ENCODE results near the gene NOL4L. TPM values are rescaled to one million over a fixed set of nuclear protein-coding genes. Genes with fewer than 3 reads are reported as not detected.

The NOL4L gene
- polyA plus RNA-seq, 1 donor (not counting 4 experiments of a cell fraction or from before 2014, with no cell fraction given), result 1.0 TPM

DNA sequence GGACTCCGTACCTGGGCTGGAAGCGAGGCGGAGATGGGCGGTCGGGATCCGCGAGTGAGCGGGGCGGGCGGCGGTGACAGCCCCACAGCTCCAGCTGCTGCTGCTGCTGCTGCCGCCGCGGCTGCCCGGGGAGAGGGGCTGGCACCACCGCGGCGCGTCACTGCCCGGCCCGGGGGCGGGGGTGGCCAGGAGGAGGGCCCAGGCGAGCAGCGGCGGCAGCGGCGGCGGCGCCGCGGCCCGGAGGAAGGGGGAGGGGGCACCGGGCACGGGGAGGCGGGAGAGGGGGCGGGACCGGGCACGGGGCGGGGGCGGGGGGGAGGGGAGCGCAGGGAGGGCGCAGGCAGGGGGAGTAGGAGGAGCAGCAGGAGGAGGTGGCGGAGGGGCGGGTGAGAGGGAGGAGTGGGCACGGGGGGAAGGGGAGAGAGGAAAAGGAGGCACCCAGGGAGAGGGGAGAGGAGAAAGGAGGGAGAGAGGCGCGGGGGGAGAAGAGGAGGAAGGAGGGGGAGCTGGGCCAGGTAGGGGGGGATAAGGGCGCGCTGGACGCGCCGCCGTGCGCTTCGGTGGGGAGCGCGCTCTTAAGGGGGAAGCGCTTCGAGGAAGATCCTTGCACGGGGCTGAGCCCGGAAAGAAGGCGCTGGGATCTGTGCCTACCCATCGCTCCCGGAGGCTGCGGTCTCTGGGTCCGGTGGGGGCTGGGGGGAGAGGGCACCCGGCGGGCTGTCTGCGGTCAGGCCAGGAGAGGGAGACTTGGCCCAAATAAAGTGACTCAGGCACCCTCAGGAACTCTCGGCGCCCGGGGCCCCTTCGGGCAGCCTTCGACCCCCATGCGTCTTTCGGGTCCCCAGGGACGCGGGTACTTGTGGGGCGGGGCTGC, 101.5 kb downstream of the NOL4L start:
- H2AFZ ChIP-seq (ENCODE audit: control insufficient read depth, low read length), result peak overlapping the region; percentile 26
- dilution Hi-C loops (cut with MboI; ENCODE audit: extremely low pct_ligation_motif_present, low sequenced_read_pairs), result no loop called here
- peak; percentile 7 for DNase-seq (ENCODE audit: low read depth, low spot score)
- no peaks in the 10 kb centered on the region for H3K36me3 ChIP-seq (ENCODE audit: control insufficient read depth in 2 of 2, extremely low read depth in 1 of 2, insufficient read depth in 2 of 2, low read length in 2 of 2)
- no peaks in the 10 kb centered on the region for H3K79me2 ChIP-seq (ENCODE audit: control insufficient read depth, insufficient read depth, low read length)
- no peaks in the 10 kb centered on the region for H3K9me1 ChIP-seq (ENCODE audit: control insufficient read depth, extremely low read depth, insufficient read depth, low read length)
- H3K27me3 ChIP-seq (ENCODE audit: control insufficient read depth, extremely low read depth, insufficient read depth, low read length), result peaks cover 38% of the 10 kb centered on the region
- no peaks in the 10 kb centered on the region for H4K20me1 ChIP-seq (ENCODE audit: control insufficient read depth, extremely low read depth, insufficient read depth, low read length)
- H3K9me3 ChIP-seq (ENCODE audit: control insufficient read depth, low read depth, low read length), result no peaks in the 10 kb centered on the region
- TF ChIP-seq EZH2 (IDR thresholded peaks at IDR 0.05; ENCODE audit: low read length), result no peak
- TF ChIP-seq, protein P1, sequence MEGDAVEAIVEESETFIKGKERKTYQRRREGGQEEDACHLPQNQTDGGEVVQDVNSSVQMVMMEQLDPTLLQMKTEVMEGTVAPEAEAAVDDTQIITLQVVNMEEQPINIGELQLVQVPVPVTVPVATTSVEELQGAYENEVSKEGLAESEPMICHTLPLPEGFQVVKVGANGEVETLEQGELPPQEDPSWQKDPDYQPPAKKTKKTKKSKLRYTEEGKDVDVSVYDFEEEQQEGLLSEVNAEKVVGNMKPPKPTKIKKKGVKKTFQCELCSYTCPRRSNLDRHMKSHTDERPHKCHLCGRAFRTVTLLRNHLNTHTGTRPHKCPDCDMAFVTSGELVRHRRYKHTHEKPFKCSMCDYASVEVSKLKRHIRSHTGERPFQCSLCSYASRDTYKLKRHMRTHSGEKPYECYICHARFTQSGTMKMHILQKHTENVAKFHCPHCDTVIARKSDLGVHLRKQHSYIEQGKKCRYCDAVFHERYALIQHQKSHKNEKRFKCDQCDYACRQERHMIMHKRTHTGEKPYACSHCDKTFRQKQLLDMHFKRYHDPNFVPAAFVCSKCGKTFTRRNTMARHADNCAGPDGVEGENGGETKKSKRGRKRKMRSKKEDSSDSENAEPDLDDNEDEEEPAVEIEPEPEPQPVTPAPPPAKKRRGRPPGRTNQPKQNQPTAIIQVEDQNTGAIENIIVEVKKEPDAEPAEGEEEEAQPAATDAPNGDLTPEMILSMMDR (optimal IDR thresholded peaks at IDR 0.05 in 1 of 3, IDR thresholded peaks at IDR 0.05 in 1 of 3, conservative IDR thresholded peaks at IDR 0.05 in 1 of 3; ENCODE audit: extremely low read depth in 1 of 3, insufficient read depth in 2 of 3, low read length in 3 of 3), result no peak
- H3K9ac ChIP-seq (ENCODE audit: control insufficient read depth, extremely low read depth, insufficient read depth, low read length), result no peak overlapping the region
- no peaks in the 10 kb centered on the region for H3K4me1 ChIP-seq (ENCODE audit: control insufficient read depth, extremely low read depth, insufficient read depth, low read length)
- H3K4me3 ChIP-seq (ENCODE audit: control insufficient read depth in 2 of 3, extremely low read depth in 1 of 3, insufficient read depth in 2 of 3, low read depth in 1 of 3, low read length in 3 of 3), result peak overlapping the region; percentile 51 to 63 (median 55)
- H3K4me2 ChIP-seq (ENCODE audit: control insufficient read depth, extremely low read depth, insufficient read depth, low read depth, low read length), result peak overlapping the region; percentile 73
- no peak overlapping the region for H3K27ac ChIP-seq (ENCODE audit: control insufficient read depth, insufficient read depth, low read length)
- FAIRE-seq, result no peak

DNA sequence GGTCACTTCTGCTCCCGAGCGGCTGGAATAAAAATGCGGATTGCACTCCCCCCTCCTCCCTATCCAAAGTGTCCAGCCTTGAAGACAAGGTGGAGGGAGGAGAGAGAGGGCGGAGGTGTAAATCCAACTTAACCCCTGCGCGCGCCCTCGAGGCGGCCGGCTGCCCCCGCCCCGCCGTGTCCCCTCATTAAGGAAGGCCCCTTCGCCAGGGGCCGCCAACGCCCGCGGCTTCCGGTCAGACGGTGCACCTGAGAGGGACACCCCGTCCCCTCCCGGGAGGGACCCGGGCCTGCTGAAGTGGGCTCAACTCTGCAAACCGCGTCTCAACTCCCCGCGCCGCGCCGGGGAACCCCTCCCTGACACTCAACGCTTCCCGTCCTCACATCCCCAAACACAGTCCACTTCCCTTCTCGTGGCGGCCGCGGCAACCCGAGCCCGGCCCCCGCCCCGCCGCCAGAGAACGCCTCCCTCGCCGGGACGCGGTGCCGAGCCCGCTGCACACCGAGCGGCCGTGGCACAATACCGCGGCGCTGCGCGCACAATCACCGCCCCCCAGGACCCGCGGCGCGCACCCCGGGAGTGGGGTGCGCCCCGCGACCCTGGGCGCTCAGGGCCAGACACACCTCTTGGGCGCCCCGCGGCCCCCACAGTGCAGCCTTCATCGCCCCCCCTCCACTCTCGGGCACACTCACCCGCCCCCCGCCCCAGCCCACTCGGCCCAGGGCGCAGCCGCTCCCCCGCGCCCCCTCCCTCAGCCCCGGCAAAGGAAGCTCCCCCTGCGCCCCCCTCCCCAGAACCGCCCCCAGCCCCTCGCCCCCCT, 102.5 kb downstream of the NOL4L start:
- H3K36me3 ChIP-seq (ENCODE audit: control insufficient read depth in 2 of 2, extremely low read depth in 1 of 2, insufficient read depth in 2 of 2, low read length in 2 of 2), result no peaks in the 10 kb centered on the region
- H2AFZ ChIP-seq (ENCODE audit: control insufficient read depth, low read length), result no peak overlapping the region
- no peaks in the 10 kb centered on the region for H3K79me2 ChIP-seq (ENCODE audit: control insufficient read depth, insufficient read depth, low read length)
- H3K9me3 ChIP-seq (ENCODE audit: control insufficient read depth, low read depth, low read length), result no peaks in the 10 kb centered on the region
- H3K4me2 ChIP-seq (ENCODE audit: control insufficient read depth, extremely low read depth, insufficient read depth, low read depth, low read length), result peak overlapping the region; percentile 67
- FAIRE-seq, result no peak
- H4K20me1 ChIP-seq (ENCODE audit: control insufficient read depth, extremely low read depth, insufficient read depth, low read length), result no peaks in the 10 kb centered on the region
- DNase-seq (ENCODE audit: low read depth, low spot score), result no peak
- peaks cover 36% of the 10 kb centered on the region for H3K27me3 ChIP-seq (ENCODE audit: control insufficient read depth, extremely low read depth, insufficient read depth, low read length)
- no peak overlapping the region for H3K27ac ChIP-seq (ENCODE audit: control insufficient read depth, insufficient read depth, low read length)
- H3K4me1 ChIP-seq (ENCODE audit: control insufficient read depth, extremely low read depth, insufficient read depth, low read length), result no peaks in the 10 kb centered on the region
- TF ChIP-seq, protein P1 (optimal IDR thresholded peaks at IDR 0.05 in 1 of 3, IDR thresholded peaks at IDR 0.05 in 1 of 3, conservative IDR thresholded peaks at IDR 0.05 in 1 of 3; ENCODE audit: extremely low read depth in 1 of 3, insufficient read depth in 2 of 3, low read length in 3 of 3), result no peak
- peak; percentile 91 for TF ChIP-seq EZH2 (IDR thresholded peaks at IDR 0.05; ENCODE audit: low read length)
- H3K9ac ChIP-seq (ENCODE audit: control insufficient read depth, extremely low read depth, insufficient read depth, low read length), result no peak overlapping the region
- dilution Hi-C loops (cut with MboI; ENCODE audit: extremely low pct_ligation_motif_present, low sequenced_read_pairs), result no loop called here
- no peaks in the 10 kb centered on the region for H3K9me1 ChIP-seq (ENCODE audit: control insufficient read depth, extremely low read depth, insufficient read depth, low read length)
- H3K4me3 ChIP-seq (ENCODE audit: control insufficient read depth in 2 of 3, extremely low read depth in 1 of 3, insufficient read depth in 2 of 3, low read depth in 1 of 3, low read length in 3 of 3), result peak overlapping the region; percentile 34 to 55 (median 51)

Measured in keratinocyte (primary cell).